GM20000 (cell line): ENCODE data around the gene ADGRG2.

Source experiments
- DNase-seq: peaks from one replicate; pipeline ENCODE4 v3.0.0; 2012; ENCODE audit warnings: low spot score
- TF ChIP-seq, protein P1 (sequence below): IDR thresholded peaks from 2 replicates; pipeline ENCODE4 v1.5.1; 2012; ENCODE audit warnings: mild to moderate bottlenecking, control low read depth; ENCODE audit errors: extremely low read depth, missing control alignments

ADGRG2 gene, protein sequence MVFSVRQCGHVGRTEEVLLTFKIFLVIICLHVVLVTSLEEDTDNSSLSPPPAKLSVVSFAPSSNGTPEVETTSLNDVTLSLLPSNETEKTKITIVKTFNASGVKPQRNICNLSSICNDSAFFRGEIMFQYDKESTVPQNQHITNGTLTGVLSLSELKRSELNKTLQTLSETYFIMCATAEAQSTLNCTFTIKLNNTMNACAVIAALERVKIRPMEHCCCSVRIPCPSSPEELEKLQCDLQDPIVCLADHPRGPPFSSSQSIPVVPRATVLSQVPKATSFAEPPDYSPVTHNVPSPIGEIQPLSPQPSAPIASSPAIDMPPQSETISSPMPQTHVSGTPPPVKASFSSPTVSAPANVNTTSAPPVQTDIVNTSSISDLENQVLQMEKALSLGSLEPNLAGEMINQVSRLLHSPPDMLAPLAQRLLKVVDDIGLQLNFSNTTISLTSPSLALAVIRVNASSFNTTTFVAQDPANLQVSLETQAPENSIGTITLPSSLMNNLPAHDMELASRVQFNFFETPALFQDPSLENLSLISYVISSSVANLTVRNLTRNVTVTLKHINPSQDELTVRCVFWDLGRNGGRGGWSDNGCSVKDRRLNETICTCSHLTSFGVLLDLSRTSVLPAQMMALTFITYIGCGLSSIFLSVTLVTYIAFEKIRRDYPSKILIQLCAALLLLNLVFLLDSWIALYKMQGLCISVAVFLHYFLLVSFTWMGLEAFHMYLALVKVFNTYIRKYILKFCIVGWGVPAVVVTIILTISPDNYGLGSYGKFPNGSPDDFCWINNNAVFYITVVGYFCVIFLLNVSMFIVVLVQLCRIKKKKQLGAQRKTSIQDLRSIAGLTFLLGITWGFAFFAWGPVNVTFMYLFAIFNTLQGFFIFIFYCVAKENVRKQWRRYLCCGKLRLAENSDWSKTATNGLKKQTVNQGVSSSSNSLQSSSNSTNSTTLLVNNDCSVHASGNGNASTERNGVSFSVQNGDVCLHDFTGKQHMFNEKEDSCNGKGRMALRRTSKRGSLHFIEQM

DNA sequence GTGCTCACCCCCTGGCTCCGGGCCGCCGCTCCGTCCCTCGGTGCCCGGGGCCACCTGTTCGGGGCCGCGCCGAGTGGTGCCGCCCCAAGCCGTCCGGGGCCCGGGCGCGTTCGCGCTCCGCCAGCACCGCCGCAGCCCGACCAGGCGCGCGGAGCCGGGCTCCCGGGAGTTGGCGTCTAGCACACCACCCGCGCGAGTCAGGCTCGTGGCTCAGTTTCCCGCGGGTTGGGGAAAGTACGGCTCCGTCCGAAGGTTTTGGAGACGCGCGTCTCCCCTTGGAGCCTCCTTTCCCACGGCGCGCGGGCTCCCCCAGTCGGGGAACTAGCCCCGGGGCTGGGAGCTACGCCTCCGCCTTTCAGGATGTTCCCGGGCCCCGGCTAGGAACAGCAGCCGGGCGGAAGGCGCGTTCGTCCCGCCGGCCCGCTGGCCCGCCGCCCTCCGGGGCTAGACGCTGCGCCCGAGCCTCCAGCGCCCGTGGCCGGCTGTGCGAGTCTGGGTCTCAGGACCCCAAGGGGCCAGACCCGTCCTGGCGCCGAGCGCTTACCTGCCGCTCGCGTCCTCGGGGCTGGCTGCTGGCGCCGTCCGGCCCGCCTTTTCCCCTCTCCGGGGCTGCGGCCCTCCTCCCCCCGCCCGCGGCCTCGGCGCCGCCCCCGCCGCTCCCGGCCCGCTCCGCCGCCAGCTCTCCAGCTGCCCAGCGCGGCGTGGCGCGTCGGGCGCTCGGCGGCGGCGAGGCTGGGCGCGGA, at the start of gene ADGRG2:
ADGRG2 (minus strand) TSS at position 571 of the 743 bp plus-strand sequence. CDS start 53,634 bp downstream, outside the sequence.
- peak; percentile 27 for DNase-seq
- TF ChIP-seq, protein P1, sequence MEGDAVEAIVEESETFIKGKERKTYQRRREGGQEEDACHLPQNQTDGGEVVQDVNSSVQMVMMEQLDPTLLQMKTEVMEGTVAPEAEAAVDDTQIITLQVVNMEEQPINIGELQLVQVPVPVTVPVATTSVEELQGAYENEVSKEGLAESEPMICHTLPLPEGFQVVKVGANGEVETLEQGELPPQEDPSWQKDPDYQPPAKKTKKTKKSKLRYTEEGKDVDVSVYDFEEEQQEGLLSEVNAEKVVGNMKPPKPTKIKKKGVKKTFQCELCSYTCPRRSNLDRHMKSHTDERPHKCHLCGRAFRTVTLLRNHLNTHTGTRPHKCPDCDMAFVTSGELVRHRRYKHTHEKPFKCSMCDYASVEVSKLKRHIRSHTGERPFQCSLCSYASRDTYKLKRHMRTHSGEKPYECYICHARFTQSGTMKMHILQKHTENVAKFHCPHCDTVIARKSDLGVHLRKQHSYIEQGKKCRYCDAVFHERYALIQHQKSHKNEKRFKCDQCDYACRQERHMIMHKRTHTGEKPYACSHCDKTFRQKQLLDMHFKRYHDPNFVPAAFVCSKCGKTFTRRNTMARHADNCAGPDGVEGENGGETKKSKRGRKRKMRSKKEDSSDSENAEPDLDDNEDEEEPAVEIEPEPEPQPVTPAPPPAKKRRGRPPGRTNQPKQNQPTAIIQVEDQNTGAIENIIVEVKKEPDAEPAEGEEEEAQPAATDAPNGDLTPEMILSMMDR = no peak

GRCh38 chrX:19168609-19169008, 46.3 kb upstream of the ADGRG2 start:
- TF ChIP-seq, protein P1 = no peak
- DNase-seq = no peak

DNA sequence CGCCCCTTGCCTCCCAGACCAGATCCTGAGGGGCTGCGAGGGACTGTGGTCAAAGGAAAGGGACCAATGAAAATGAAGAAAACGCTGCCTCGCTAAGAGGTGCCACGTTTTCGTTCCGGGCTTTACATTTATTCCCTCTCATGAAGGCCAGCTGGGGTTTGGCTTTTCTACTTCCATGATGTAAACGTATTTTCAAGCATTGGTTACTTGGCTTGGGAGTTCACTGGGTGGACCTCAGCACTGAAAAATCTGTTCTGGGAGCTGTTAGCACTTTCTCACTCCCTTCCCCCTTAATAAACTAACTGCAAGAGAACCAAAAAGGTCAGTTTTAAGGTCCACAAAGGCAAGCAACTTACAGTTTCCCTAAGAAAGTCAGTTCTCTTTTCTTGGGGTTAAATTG, 40.6 kb upstream of the ADGRG2 start:
- TF ChIP-seq, protein P1 = no peak

DNA sequence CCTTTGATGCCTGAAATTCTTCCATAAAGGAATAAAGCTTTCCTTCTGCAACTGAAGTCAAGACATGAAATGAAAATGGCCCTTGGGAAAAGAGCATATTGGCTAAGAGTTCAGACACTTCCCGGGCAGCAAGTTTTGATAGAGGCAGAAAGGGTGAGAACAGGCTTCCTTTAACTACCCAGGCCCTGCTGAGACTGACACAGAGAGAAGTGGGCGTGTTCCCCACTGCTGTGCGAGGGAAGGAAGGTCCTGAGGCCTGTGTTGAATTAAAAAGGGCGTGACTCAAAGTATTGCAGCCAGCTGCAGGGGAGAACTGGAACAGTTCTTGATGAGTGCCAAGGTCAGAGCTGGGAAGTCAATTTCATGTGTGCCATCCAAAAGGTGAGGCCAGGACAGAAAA, 33.9 kb upstream of the ADGRG2 start:
- DNase-seq = no peak
- TF ChIP-seq, protein P1 = no peak

More for the DNA sequence above, 40.6 kb upstream of the ADGRG2 start:
- DNase-seq = no peak

- no peak for DNase-seq
- TF ChIP-seq, protein P1 = no peak
Measured at GRCh38 chrX:19152762-19153161, 30.5 kb upstream of the ADGRG2 start.

DNA sequence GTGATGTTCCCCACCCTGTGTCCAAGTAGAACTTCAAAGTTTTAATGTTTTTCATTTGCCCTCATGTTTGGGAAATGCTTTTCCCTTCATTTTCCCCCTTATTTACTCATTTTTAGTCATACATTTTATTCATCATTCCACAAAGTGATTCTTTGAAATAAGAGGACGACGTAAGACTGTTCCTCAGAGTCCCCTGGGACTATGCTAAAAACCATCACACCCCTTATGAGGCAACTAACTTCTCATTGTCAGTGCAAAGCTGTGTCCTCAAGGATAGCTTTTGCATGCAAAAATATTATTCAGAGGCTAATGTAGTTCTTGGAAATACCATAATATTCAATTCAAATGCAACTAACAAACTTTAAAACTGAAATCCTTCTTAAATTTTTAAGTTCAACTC, 14.8 kb upstream of the ADGRG2 start:
- no peak for DNase-seq

More for the DNA sequence above, 14.8 kb upstream of the ADGRG2 start:
- TF ChIP-seq, protein P1 = no peak
